ENCODE measurements around the gene HPD.

Gene HPD

DNA sequence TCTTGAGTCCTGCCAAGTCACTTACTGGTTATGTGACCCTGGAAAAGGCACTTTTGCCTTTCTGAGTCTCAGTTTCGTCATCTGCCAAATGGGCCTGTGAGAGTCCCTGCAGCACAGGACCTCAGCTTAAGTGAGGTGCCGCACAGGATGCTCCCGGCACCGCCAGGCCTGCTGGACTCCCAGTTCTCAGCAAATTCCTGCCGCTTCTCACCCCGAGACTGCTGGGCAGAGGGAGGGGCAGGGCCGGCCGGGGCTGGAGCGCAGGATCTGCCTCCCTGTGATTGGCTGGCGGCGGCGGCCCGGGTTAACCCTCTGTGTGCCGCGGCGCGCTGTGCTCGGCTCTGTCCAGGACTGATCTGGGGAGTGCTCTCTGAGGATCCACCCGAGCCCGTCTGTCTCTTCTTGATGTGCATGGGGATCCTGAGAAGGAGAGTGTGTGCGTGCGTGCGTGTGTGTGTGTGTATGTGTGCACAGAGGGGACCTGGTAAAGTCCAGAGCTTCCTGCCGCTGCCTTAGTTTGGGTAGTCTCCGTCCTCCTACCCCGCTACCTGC, 46.3 kb downstream of the HPD start:
- WGBS, 2 donors (ENCODE audit: extremely low coverage in 2 of 2, insufficient read length in 2 of 2, insufficient replicate concordance in 1 of 2): no CpG with 5 or more reads among the region's 26 CpGs
- peaks cover 10 to 12% of the 10 kb centered on the region in 2 donors for H3K4me1 ChIP-seq (ENCODE audit: control insufficient read depth in 2 of 2, insufficient read depth in 1 of 2, low read depth in 1 of 2, low read length in 2 of 2)
- no peaks in the 10 kb centered on the region for H3K9me3 ChIP-seq (replicated peaks in 1 of 2; ENCODE audit: control insufficient read depth in 2 of 2, insufficient read depth in 1 of 2, low read depth in 1 of 2, low read length in 2 of 2)
- no peak overlapping the region for H2BK12ac ChIP-seq (ENCODE audit: low read length)
- no peak overlapping the region for H2BK15ac ChIP-seq (ENCODE audit: low read length)
- peak overlapping the region; percentile 10 for H3K9ac ChIP-seq (ENCODE audit: low read depth, low read length, poor library complexity)
- H3K27me3 ChIP-seq (ENCODE audit: control insufficient read depth in 3 of 3, insufficient read depth in 3 of 3, low read depth in 1 of 3, low read length in 3 of 3): no peaks in the 10 kb centered on the region
- H3K27ac ChIP-seq (replicated peaks; ENCODE audit: low read length): peak overlapping the region; percentile 49
- H2AFZ ChIP-seq (ENCODE audit: low read length): peak overlapping the region; percentile 0
- H3K79me1 ChIP-seq (ENCODE audit: low read depth, low read length): peaks cover 27% of the 10 kb centered on the region
- H3K18ac ChIP-seq (ENCODE audit: low read length): peak overlapping the region; percentile 65
- no peak overlapping the region for H2BK5ac ChIP-seq (ENCODE audit: low read length)
- H3K23ac ChIP-seq (ENCODE audit: low read depth, low read length, poor library complexity): no peak overlapping the region
- DNase-seq (ENCODE audit: low spot score): peak; percentile 58
- no peak overlapping the region for H2AK5ac ChIP-seq (ENCODE audit: low read depth, low read length)
- peak overlapping the region; percentile 23 to 86 for H3K4me3 ChIP-seq (ENCODE audit: low read length in 2 of 2)
- no peak overlapping the region for H4K91ac ChIP-seq (ENCODE audit: low read depth, low read length, poor library complexity)
- peak overlapping the region; percentile 83 for H3K4me2 ChIP-seq (ENCODE audit: insufficient read depth, low read length, poor library complexity, severe bottlenecking)
- peaks cover 46 to 89% of the 10 kb centered on the region in 2 donors for H3K36me3 ChIP-seq (replicated peaks in 1 of 2; ENCODE audit: control insufficient read depth in 2 of 2, insufficient read depth in 2 of 2, low read length in 2 of 2)
- H3K4ac ChIP-seq (ENCODE audit: low read length): no peak overlapping the region
- H4K8ac ChIP-seq (ENCODE audit: low read depth, low read length): no peak overlapping the region
- no peak overlapping the region for H2BK120ac ChIP-seq (ENCODE audit: low read depth, low read length)
- H3K14ac ChIP-seq (ENCODE audit: low read length): no peak overlapping the region

DNA sequence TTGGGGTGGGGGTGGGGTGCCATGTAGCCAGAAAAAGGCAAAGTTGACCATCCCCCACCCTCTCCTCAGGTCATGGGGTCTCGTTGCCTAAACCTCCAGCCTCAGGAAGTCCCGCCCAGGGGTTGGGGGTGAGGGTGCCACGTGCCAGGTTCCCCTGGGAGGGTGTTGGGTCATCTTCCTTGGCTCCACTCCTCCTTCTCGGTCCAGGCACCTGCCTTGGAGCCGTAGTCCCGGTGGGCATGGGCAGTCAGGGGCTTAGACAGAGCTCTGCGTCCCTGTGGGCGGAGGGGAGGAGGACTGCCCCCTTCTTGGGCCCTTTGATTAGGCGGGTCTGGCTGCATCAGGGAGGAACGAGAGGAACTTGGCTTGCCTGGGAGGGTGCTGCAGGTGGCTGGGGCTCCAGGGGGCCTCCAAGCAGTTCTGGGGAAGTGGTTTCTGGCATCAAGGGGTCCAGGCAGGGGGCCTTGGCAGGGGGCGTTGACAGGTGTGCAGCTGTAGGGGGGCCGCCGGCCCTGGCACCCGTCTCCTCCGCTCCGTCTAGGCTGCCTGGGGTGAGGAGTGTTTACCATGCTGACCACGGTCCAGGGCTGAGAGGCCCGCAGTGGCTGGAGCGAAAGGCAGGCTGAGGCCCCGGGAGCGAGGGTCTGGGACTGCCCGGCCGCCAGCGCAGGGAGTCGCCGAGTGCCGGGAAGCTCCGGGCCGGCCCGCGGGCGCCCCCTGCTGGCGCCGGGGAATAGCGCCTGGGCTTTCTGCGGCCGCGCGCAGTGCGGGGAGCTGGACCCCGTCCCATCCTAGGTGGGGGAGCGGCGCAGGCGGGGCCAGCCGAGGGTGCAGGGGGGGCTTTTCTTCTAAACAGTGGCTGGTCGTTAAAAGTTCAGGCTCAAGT, 47.0 kb downstream of the HPD start:
- Histone ChIP-seq H3K23ac (ENCODE audit: low read depth, low read length, poor library complexity) (peak overlapping the region; percentile 13), H3K4me2 (ENCODE audit: insufficient read depth, low read length, poor library complexity, severe bottlenecking) (peak overlapping the region; percentile 83), H3K18ac (ENCODE audit: low read length) (peak overlapping the region; percentile 84), H3K36me3 (replicated peaks in 1 of 2; ENCODE audit: control insufficient read depth in 2 of 2, insufficient read depth in 2 of 2, low read length in 2 of 2) (peaks cover 39 to 88% of the 10 kb centered on the region in 2 donors), H3K4ac (ENCODE audit: low read length) (no peak overlapping the region), H3K27me3 (ENCODE audit: control insufficient read depth in 3 of 3, insufficient read depth in 3 of 3, low read depth in 1 of 3, low read length in 3 of 3) (no peaks in the 10 kb centered on the region), H2BK5ac (ENCODE audit: low read length) (no peak overlapping the region), H4K91ac (ENCODE audit: low read depth, low read length, poor library complexity) (no peak overlapping the region), H3K9me3 (replicated peaks in 1 of 2; ENCODE audit: control insufficient read depth in 2 of 2, insufficient read depth in 1 of 2, low read depth in 1 of 2, low read length in 2 of 2) (no peaks in the 10 kb centered on the region), H3K79me1 (ENCODE audit: low read depth, low read length) (peaks cover 27% of the 10 kb centered on the region), H3K14ac (ENCODE audit: low read length) (no peak overlapping the region), H3K27ac (replicated peaks; ENCODE audit: low read length) (peak overlapping the region; percentile 60), H2BK12ac (ENCODE audit: low read length) (no peak overlapping the region), H2BK120ac (ENCODE audit: low read depth, low read length) (peak overlapping the region; percentile 6), H2BK15ac (ENCODE audit: low read length) (peak overlapping the region; percentile 54), H3K4me1 (ENCODE audit: control insufficient read depth in 2 of 2, insufficient read depth in 1 of 2, low read depth in 1 of 2, low read length in 2 of 2) (peaks cover 12 to 15% of the 10 kb centered on the region in 2 donors), H4K8ac (ENCODE audit: low read depth, low read length) (no peak overlapping the region), H3K4me3 (ENCODE audit: low read length in 2 of 2) (peak overlapping the region; percentile 23 to 86), H2AFZ (ENCODE audit: low read length) (peak overlapping the region; percentile 0), H3K9ac (ENCODE audit: low read depth, low read length, poor library complexity) (peak overlapping the region; percentile 87), H2AK5ac (ENCODE audit: low read depth, low read length) (peak overlapping the region; percentile 36)
- no CpG with 5 or more reads among the region's 46 CpGs for WGBS, 2 donors (ENCODE audit: extremely low coverage in 2 of 2, insufficient read length in 2 of 2, insufficient replicate concordance in 1 of 2)
- DNase-seq (ENCODE audit: low spot score): peak; percentile 80

DNA sequence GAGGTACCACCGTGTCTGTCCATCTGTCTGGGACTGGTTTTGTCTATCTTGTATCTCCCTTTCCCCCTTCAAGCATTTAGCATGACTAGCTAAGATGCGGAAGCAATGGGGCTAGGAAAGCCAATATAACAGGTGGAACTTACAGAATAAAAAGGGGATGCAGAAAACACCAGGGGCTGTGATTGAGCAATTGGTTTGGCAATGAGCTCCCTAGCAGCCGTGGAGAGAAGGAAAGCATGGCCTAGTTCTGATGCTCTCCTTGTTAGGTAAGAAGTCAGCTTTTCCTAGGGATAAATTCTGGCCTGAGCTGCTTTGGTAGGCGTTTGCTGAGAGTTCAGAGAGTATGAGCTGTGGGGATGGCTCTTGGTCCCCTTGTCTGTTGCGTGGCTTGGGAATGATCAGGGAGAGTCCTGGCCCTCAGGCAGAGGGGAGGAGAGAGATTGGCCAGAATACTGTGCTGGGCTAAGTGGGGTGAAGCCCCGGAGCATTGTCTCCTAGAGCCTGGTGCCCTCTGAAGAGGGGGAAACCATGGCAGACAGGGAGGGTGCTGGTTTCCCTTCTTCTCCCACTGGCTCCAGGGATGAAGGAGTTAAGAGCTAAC, 47.7 kb downstream of the HPD start:
- Histone ChIP-seq H3K27ac (replicated peaks; ENCODE audit: low read length) (peak overlapping the region; percentile 25), H2BK120ac (ENCODE audit: low read depth, low read length) (no peak overlapping the region), H3K27me3 (ENCODE audit: control insufficient read depth in 3 of 3, insufficient read depth in 3 of 3, low read depth in 1 of 3, low read length in 3 of 3) (no peaks in the 10 kb centered on the region), H2BK15ac (ENCODE audit: low read length) (peak overlapping the region; percentile 16), H2AK5ac (ENCODE audit: low read depth, low read length) (no peak overlapping the region), H2BK12ac (ENCODE audit: low read length) (no peak overlapping the region), H3K18ac (ENCODE audit: low read length) (no peak overlapping the region), H3K9ac (ENCODE audit: low read depth, low read length, poor library complexity) (no peak overlapping the region), H4K91ac (ENCODE audit: low read depth, low read length, poor library complexity) (no peak overlapping the region), H3K4me2 (ENCODE audit: insufficient read depth, low read length, poor library complexity, severe bottlenecking) (peak overlapping the region; percentile 83), H2BK5ac (ENCODE audit: low read length) (peak overlapping the region; percentile 78), H3K36me3 (replicated peaks in 1 of 2; ENCODE audit: control insufficient read depth in 2 of 2, insufficient read depth in 2 of 2, low read length in 2 of 2) (peaks cover 35 to 85% of the 10 kb centered on the region in 2 donors), H3K4me1 (ENCODE audit: control insufficient read depth in 2 of 2, insufficient read depth in 1 of 2, low read depth in 1 of 2, low read length in 2 of 2) (peaks cover 17 to 21% of the 10 kb centered on the region in 2 donors), H3K9me3 (replicated peaks in 1 of 2; ENCODE audit: control insufficient read depth in 2 of 2, insufficient read depth in 1 of 2, low read depth in 1 of 2, low read length in 2 of 2) (no peaks in the 10 kb centered on the region), H4K8ac (ENCODE audit: low read depth, low read length) (no peak overlapping the region), H3K4ac (ENCODE audit: low read length) (no peak overlapping the region), H3K79me1 (ENCODE audit: low read depth, low read length) (peaks cover 31% of the 10 kb centered on the region), H2AFZ (ENCODE audit: low read length) (no peak overlapping the region), H3K14ac (ENCODE audit: low read length) (no peak overlapping the region), H3K4me3 (ENCODE audit: low read length in 2 of 2) (peak overlapping the region; percentile 23 to 75), H3K23ac (ENCODE audit: low read depth, low read length, poor library complexity) (no peak overlapping the region)
- no CpG with 5 or more reads among the region's 6 CpGs for WGBS, 2 donors (ENCODE audit: extremely low coverage in 2 of 2, insufficient read length in 2 of 2, insufficient replicate concordance in 1 of 2)
- no peak for DNase-seq (ENCODE audit: low spot score)
